HG02840 (cell line): Measurements from ENCODE around the gene SEMA3A.

Experiments used
- ATAC-seq: cut with Tn5 transposase; IDR thresholded peaks from one replicate; pipeline ENCODE4 v1.9.1; 2021; ENCODE audit warnings: mild to moderate bottlenecking, moderate library complexity, moderate number of reproducible peaks; ENCODE audit not compliant: unreplicated experiment, low FRiP score

SEMA3A gene

DNA sequence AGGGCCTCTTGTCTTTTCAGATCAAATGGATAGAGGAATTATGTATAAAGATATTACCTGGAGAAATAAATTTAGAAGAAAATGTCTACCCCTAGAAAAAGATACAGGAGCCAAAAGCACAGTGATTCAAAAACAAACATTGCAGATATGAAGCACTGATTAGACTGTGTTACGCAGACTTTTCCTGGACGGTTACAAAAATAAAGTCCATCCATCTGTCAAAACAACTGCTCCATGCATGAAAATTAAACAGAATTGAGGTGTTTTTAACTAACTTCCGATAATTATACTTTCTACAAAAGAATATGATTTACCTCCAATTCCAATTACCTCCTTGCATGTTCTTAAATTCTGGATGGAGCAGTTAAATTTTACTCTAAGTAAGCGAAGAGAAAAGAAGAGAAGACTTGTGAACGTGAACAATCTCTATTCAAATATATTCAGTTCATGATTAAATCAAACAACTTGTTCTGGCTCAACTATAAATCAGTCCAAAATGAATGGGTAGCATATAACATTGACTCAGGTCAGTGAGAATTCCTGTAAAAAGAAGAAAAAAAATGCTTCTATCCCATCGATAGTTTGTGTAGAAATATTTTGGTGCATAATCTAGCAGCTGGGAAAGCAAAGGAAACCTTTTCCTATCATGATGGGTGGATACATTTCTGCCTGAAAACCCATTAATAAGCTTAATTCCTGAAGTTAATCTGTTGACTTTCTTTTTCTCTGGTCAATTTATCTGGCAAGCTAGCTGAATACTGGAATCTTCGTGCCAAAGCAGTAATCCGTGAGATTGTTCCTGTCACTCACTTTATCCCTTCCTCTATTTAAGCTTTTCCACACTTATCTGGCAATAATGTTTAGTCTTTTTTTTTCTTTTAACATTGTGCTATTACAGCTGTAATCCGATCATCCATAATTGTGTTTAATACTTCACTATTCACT, 80.4 kb downstream of the SEMA3A start:
- ATAC-seq = no peak

- no peak for ATAC-seq
Measured at GRCh38 chr7:84113286-84113685, 81.3 kb downstream of the SEMA3A start.

- ATAC-seq = no peak
Measured at GRCh38 chr7:84112771-84113170, 81.8 kb downstream of the SEMA3A start.

GRCh38 chr7:84111842-84112241, 82.7 kb downstream of the SEMA3A start:
- no peak for ATAC-seq

- no peak for ATAC-seq
Measured at GRCh38 chr7:84110400-84110799, 84.2 kb downstream of the SEMA3A start.

GRCh38 chr7:84108787-84109186, 85.8 kb downstream of the SEMA3A start:
- ATAC-seq = no peak

DNA sequence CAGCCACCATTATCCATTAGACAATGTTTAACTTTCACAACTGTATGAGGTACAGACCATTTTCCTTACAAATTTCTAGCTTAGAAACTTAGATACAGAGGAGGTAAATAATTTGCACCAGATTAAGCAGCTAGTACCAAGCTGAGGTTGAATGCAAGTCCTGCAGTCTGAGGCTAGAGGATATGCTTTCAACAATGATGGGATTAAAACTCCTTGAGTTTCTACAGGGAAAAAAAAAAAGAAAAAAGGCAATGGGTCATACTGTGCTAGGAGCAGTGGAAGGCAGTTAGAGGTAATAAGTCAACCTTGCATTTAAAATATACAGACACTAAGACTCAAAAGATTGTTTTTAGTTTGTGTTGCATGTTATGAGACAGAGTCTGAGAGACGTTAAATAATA, 86.5 kb downstream of the SEMA3A start:
- no peak for ATAC-seq

DNA sequence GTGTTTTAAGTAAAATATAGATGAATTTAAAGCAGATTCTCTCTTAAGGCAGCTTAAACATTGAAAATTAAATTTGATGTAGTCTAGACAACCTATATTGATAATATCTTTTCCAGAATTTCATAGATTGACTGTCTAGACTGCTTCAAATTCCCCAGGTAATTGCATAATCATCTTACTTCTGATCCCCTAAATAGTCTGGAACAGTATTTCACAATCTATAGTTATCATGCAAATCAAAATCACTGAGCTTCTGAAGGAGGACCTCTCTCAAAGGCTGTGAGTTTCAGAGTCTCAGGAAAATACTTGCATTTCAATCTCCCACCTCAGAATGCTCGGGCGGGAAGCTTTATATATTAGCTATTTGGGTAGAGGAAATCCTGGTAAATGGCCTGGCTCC, 87.3 kb downstream of the SEMA3A start:
- ATAC-seq = no peak

GRCh38 chr7:84106291-84106690, 88.3 kb downstream of the SEMA3A start:
- ATAC-seq = no peak

GRCh38 chr7:84105586-84105985, 89.0 kb downstream of the SEMA3A start:
- ATAC-seq = no peak

DNA sequence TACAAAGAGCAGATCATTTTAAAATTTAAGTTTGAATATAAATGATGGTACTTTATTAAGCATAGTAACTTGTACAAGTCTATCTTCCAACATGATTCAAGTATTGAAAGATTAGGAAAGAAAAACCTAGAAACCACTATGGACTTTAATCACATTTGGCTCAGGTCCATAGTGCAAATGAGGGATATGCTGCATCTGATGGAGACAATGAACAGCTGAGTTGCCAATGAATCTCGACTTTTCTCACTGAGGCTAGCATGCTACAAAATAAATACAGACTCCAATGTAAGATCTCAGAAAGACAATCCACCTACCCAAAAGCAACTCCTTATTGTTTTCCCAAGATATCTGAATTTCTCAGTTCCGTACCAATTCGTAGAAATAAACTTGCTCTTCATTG, 89.8 kb downstream of the SEMA3A start:
- ATAC-seq = no peak

DNA sequence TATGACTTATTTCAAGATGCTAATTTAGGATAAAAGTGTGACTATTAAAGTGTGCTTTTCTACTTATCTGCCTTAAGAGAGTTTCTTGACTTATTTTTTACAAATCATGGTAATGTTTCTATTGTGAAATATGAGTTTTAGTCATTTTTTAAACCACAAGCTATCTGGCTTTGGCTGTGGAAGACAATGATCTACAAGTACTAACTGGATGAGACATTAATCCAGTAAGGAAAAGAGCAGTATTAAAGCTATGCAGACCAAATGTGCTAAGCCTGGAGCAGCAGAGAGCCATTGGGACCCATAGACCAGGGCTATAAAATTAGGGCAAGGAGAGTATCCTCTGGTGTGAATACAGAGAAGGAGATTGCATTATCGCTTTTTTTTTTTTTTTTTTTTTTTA, 92.4 kb downstream of the SEMA3A start:
- ATAC-seq = no peak

GRCh38 chr7:84100866-84101265, 93.7 kb downstream of the SEMA3A start:
- no peak for ATAC-seq

GRCh38 chr7:84095971-84096370, 98.6 kb downstream of the SEMA3A start:
- no peak for ATAC-seq

DNA sequence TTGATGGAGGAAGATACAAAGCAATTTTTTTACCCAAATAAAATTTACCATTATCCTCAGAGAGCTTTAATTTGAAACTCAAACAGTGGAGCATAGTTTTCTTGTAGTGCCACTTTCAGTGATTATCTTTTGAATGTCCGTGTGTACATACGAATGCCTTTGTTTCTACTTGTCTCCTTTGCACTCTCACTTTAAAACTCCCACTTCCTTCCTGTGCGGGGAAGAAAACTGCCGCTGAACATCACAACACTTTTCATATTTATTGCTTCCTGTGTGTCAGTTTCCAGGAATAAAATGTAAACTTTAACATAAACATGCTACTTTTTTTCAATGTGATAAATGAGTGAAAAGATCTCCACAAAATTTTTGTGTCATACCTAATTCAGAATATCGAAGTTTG, 102.4 kb downstream of the SEMA3A start:
- ATAC-seq = no peak

DNA sequence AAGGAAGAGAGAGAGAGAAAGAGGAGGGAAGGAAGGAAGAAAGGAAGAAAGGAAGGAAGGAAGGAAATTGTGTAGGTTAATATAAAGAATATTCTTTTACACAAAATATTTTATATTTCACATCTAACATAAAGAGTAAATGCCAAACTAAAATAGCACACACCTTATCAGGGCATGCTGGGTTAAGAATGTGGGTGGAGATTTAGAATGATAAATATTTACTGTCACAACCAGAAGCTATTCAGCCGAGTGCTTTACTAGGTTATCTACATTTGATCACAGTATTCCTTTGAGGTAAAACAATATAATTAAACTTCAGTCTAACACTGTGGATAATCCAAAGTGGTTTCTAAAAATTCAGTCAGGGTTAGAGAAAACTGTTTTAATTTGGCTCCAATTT, 103.3 kb downstream of the SEMA3A start:
- no peak for ATAC-seq

- ATAC-seq = no peak
Measured at GRCh38 chr7:84088802-84089201, 105.8 kb downstream of the SEMA3A start.

DNA sequence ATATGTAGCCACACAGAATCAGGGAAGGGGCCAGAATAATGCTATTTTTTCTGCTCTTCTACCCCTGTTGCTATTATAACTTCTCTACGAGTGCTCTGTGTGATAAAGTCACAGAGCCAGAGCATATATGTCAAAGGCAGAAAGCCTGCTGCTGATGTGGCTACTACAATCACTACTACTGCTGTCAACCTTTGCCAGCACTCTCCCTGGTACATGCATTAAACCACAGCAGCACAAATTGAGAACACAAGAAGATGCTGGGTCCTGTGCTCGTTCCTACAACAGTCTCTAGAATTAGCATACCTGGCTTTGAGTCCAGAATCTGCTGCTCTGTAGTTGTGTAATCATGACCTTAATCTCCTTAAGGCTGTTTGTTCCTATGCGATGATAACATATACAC, 108.6 kb downstream of the SEMA3A start:
- no peak for ATAC-seq

- ATAC-seq = no peak
Measured at GRCh38 chr7:84085147-84085546, 109.4 kb downstream of the SEMA3A start.

GRCh38 chr7:84083846-84084245, 110.7 kb downstream of the SEMA3A start:
- ATAC-seq = no peak

DNA sequence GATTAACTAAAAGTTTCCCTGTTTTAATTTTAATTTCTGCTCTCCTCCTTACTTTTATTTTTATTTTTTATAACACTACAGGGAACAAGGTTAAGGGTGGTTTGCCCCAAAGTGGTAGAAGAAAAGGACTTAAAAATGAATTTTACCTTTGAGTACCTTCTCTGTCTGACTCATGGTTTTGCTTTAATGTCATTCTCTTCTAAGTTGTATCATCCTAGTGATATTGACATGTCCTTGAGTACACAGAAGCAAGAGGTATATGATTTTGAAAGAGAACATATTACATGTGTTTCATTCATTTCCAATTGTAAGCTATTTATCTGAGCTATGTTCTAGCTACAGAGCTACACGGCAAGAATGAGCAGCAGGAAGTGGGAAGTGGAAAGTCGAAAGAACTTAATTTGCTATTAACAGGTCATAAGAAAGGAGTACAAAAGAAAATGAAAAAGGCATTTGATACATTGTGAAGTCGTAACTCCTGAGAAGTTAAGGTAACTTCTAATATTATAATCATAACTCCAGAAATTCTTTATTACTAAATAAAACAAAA, 112.5 kb downstream of the SEMA3A start:
- ATAC-seq = no peak

DNA sequence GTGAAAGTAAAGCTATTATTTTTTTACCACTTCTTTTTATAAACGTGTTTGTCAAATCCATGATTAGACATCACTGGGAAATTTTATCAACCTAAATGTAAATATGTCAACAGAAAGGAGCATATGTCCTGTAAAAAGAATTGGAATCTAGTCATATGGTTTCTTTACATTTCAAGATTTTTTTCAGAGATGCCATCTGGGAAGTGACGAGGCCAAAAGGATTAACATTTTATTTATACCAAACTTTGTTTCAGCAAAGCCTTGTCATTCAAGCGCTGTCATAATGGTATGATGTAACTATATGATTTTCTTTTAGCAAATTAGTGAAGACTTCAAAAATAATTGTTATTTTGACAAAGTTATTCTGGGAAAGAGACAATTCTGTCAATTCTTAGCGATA, 117.3 kb downstream of the SEMA3A start:
- no peak for ATAC-seq
